Measurements from ENCODE around the gene MINDY4. TPM values are rescaled to one million over a fixed set of nuclear protein-coding genes. Genes with fewer than 3 reads are reported as not detected.

The MINDY4 gene
- total and polyA plus RNA-seq, 4 donors = 0.93 to 6.1 (median 1.9) TPM

- TF ChIP-seq, protein P1, sequence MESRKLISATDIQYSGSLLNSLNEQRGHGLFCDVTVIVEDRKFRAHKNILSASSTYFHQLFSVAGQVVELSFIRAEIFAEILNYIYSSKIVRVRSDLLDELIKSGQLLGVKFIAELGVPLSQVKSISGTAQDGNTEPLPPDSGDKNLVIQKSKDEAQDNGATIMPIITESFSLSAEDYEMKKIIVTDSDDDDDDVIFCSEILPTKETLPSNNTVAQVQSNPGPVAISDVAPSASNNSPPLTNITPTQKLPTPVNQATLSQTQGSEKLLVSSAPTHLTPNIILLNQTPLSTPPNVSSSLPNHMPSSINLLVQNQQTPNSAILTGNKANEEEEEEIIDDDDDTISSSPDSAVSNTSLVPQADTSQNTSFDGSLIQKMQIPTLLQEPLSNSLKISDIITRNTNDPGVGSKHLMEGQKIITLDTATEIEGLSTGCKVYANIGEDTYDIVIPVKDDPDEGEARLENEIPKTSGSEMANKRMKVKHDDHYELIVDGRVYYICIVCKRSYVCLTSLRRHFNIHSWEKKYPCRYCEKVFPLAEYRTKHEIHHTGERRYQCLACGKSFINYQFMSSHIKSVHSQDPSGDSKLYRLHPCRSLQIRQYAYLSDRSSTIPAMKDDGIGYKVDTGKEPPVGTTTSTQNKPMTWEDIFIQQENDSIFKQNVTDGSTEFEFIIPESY (IDR thresholded peaks at IDR 0.05) = no peak
- TF ChIP-seq HNF4G (IDR thresholded peaks at IDR 0.05) = no peak
- no peak for TF ChIP-seq FOXA1 (IDR thresholded peaks at IDR 0.05)
- TF ChIP-seq JUND (IDR thresholded peaks at IDR 0.05) = no peak
- TF ChIP-seq EGR1 (IDR thresholded peaks at IDR 0.05; ENCODE audit: low read depth in 2 of 2) = no peak
- no peak for TF ChIP-seq TAF1 (conservative IDR thresholded peaks at IDR 0.05)
- TF ChIP-seq, protein P2, sequence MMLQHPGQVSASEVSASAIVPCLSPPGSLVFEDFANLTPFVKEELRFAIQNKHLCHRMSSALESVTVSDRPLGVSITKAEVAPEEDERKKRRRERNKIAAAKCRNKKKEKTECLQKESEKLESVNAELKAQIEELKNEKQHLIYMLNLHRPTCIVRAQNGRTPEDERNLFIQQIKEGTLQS (IDR thresholded peaks at IDR 0.05) = no peak
- TF ChIP-seq YY1 (IDR thresholded peaks at IDR 0.05) = no peak
- no peak for TF ChIP-seq RAD21 (IDR thresholded peaks at IDR 0.05)
- TF ChIP-seq, protein P3, sequence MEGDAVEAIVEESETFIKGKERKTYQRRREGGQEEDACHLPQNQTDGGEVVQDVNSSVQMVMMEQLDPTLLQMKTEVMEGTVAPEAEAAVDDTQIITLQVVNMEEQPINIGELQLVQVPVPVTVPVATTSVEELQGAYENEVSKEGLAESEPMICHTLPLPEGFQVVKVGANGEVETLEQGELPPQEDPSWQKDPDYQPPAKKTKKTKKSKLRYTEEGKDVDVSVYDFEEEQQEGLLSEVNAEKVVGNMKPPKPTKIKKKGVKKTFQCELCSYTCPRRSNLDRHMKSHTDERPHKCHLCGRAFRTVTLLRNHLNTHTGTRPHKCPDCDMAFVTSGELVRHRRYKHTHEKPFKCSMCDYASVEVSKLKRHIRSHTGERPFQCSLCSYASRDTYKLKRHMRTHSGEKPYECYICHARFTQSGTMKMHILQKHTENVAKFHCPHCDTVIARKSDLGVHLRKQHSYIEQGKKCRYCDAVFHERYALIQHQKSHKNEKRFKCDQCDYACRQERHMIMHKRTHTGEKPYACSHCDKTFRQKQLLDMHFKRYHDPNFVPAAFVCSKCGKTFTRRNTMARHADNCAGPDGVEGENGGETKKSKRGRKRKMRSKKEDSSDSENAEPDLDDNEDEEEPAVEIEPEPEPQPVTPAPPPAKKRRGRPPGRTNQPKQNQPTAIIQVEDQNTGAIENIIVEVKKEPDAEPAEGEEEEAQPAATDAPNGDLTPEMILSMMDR (IDR thresholded peaks at IDR 0.05; ENCODE audit: low read depth, low read length, missing input control) = no peak
Observed at GRCh38 chr7:30841801-30842541, 70.8 kb downstream of the MINDY4 start (continued).

- Histone ChIP-seq H3K27ac (ENCODE audit: low read depth in 1 of 2, low read length in 2 of 2) (no peak overlapping the region), H3K36me3 (ENCODE audit: control insufficient read depth in 4 of 4, insufficient read depth in 3 of 4, low read depth in 1 of 4, low read length in 3 of 4) (no peaks in the 10 kb centered on the region), H3K9ac (ENCODE audit: low read depth in 1 of 2, low read length in 2 of 2) (no peak overlapping the region), H3K27me3 (ENCODE audit: control insufficient read depth in 4 of 4, insufficient read depth in 4 of 4, low read length in 3 of 4) (no peaks in the 10 kb centered on the region), H3K4me1 (ENCODE audit: control insufficient read depth in 4 of 4, insufficient read depth in 4 of 4, low read length in 3 of 4) (no peaks in the 10 kb centered on the region), H3K4me3 (ENCODE audit: low read depth in 1 of 3, low read length in 3 of 3) (no peak overlapping the region), H3K9me3 (ENCODE audit: control insufficient read depth in 4 of 4, low read length in 3 of 4) (no peaks in the 10 kb centered on the region)
- TF ChIP-seq, protein P1 (IDR thresholded peaks at IDR 0.05) = no peak
- TF ChIP-seq NR2F2 (IDR thresholded peaks at IDR 0.05) = no peak
- no peak for TF ChIP-seq RAD21 (IDR thresholded peaks at IDR 0.05)
- no peak for TF ChIP-seq GABPA (IDR thresholded peaks at IDR 0.05 in 1 of 2, conservative IDR thresholded peaks at IDR 0.05 in 1 of 2)
- 94% methylated on average over 8 of the region's 8 CpGs for WGBS
- DNase-seq (ENCODE audit: low spot score) = no peak
Observed at GRCh38 chr7:30842542-30843451, 71.6 kb downstream of the MINDY4 start.
